K562 (cell line): ENCODE data around the gene EPHB4.
A peak's percentile ranks its signal among the peaks of the same experiment; 100 is the strongest.

Source experiments
- ATF3 ChIP-seq, 2 experiments: fragments of 450-650 bp in 1 of 2; sonication (generic) in 1 of 2; formaldehyde crosslinking in 1 of 2; IDR thresholded peaks in 1 of 2; conservative IDR thresholded peaks in 1 of 2; 2 replicates each; pipeline versions ENCODE4 v1.6.1 to v1.8.1; 2016 to 2023; ENCODE audit warnings: mild to moderate bottlenecking in 2 of 2, moderate library complexity in 2 of 2, inconsistent platforms in 1 of 2, missing genetic modification reagents in 1 of 2
- CBX8 ChIP-seq: fragments of 200-600 bp; sonication (generic); IDR thresholded peaks from 2 replicates; pipeline ENCODE4 v1.6.1; 2012; ENCODE audit warnings: borderline replicate concordance, mixed run types, low read depth, mild to moderate bottlenecking, moderate library complexity, mixed read lengths, low read length, control low read depth, inconsistent platforms; ENCODE audit not compliant: poor library complexity, severe bottlenecking; ENCODE audit errors: extremely low read depth
- EHMT2 ChIP-seq: fragments of 450-650 bp; IDR thresholded peaks from 2 replicates; pipeline ENCODE4 v1.6.1; 2018; ENCODE audit warnings: antibody characterized with exemption
- FOXK1 ChIP-seq: sonication (generic); formaldehyde crosslinking; IDR thresholded peaks from 2 replicates; pipeline ENCODE4 v1.8.0; 2022; ENCODE audit warnings: missing genetic modification reagents, mild to moderate bottlenecking, borderline replicate concordance
- GATA2 ChIP-seq: sonication (generic); formaldehyde crosslinking; IDR thresholded peaks from 2 replicates; pipeline ENCODE4 v1.4.0; 2020; ENCODE audit warnings: mild to moderate bottlenecking, missing genetic modification reagents
- HDAC2 ChIP-seq: fragments of 450-650 bp; IDR thresholded peaks from 2 replicates; pipeline ENCODE4 v1.6.1; 2016; ENCODE audit warnings: mild to moderate bottlenecking
- L3MBTL2 ChIP-seq: fragments of 450-650 bp; IDR thresholded peaks from 2 replicates; pipeline ENCODE4 v1.6.1; 2016; ENCODE audit warnings: mild to moderate bottlenecking, moderate library complexity
- MAZ ChIP-seq, 2 experiments: fragments of 450-650 bp in 1 of 2; sonication (generic) in 1 of 2; formaldehyde crosslinking; IDR thresholded peaks in 1 of 2; conservative IDR thresholded peaks in 1 of 2; 2 replicates each; pipeline versions ENCODE4 v1.4.0 to v1.5.0; 2020; ENCODE audit warnings: mild to moderate bottlenecking in 1 of 2, missing genetic modification reagents in 1 of 2
- MTA1 ChIP-seq: fragments of 450-650 bp; IDR thresholded peaks from 2 replicates; pipeline ENCODE4 v1.6.1; 2017; ENCODE audit warnings: borderline replicate concordance
- NFATC3 ChIP-seq: fragments of 450-650 bp; IDR thresholded peaks from 2 replicates; pipeline ENCODE4 v1.6.1; 2017; ENCODE audit warnings: mild to moderate bottlenecking
- POLR2A ChIP-seq: fragments of 450-650 bp; conservative IDR thresholded peaks from 2 replicates; pipeline ENCODE4 v1.6.1; 2016
- STAT6 ChIP-seq: sonication (generic); formaldehyde crosslinking; IDR thresholded peaks from 2 replicates; pipeline ENCODE4 v1.8.1; 2023; ENCODE audit warnings: mild to moderate bottlenecking, missing genetic modification reagents
- ZNF253 ChIP-seq: fragments of 250-450 bp; sonication (Bioruptor Pico); conservative IDR thresholded peaks from 2 replicates; pipeline ENCODE4 v1.6.1; 2021; ENCODE audit warnings: mild to moderate bottlenecking
- ZNF274 ChIP-seq: IDR thresholded peaks from 2 replicates; pipeline ENCODE4 v1.6.1; 2011; ENCODE audit warnings: low read depth, mild to moderate bottlenecking, low read length, moderate library complexity, borderline replicate concordance

DNA sequence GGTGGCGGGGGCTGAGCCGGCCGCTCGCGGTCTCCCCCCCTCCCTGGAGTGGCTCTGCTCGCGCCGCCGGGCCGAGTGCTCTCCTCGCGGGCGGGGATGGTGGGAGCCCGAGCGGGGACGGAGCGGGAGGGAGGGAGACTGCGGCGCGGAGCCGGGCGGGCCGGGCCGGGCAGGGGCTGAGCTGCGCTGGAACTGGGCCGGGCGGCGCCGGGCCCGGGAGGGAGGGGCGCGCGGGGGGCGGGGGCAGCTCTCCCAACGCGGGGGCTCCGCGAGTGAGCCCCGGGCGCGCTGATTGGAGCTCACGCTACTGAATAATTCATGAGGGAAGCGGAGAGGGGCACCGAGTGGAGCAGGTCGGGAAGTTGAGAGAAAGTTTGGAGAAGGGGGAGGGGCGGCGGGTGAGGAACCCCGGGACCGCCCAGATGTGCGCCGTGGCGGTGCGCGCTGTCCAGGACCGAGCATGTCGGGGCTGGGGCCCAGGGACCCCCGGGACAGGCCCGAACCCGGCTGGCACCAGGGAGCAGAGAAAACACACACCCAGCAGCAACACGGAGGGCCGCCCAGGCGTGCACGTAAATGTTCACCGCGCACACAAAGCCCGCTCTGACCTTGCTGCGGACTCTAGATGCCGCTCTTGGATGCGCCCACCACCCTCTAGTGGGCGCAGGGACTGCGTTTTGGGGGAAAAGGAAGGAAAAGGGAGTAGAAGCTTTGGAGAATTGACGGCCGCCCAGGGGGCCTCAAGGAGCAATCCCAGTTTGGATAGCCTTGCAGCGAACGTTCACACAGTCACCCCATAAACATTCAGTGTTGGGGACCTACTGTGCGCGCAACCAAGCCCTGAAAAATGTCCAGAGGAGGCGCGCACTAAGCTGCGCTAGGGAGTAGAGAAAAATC, at the start of gene EPHB4:
- TF ChIP-seq STAT6 (CRISPR knock-in tag) = no peak
- TF ChIP-seq L3MBTL2 = peak; percentile 64
- no peak for TF ChIP-seq NFATC3
- TF ChIP-seq ZNF253 (CRISPR knock-in tag) = no peak
- peak; percentile 88 for TF ChIP-seq HDAC2
- TF ChIP-seq ATF3 (IDR thresholded peaks at IDR 0.05) = no peak
- TF ChIP-seq ATF3 (CRISPR knock-in tag; conservative IDR thresholded peaks at IDR 0.05) = no peak
- TF ChIP-seq FOXK1 = peak; percentile 82; the same call in 1 of the 2 replicates
- no peak for TF ChIP-seq EHMT2
- peak in 1 of 2 experiments; percentile 29; a peak in 2 of 4 replicates for TF ChIP-seq MAZ (CRISPR knock-in tag; conservative IDR thresholded peaks at IDR 0.05 in 1 of 2, IDR thresholded peaks at IDR 0.05 in 1 of 2)
- no peak for TF ChIP-seq GATA2 (CRISPR knock-in tag)
- peak; percentile 53; the same call in 1 of the 2 replicates for TF ChIP-seq MTA1
- peak; percentile 74 for TF ChIP-seq POLR2A
- TF ChIP-seq CBX8 = no peak
- TF ChIP-seq ZNF274 = no peak
